HEK293 (cell line): Measurements from ENCODE around the gene ANKRD13A.

ENCODE experiments used
- CTCF ChIP-seq: fragments of 450-650 bp; formaldehyde crosslinking; IDR thresholded peaks from 2 replicates; pipeline ENCODE4 v1.5.1; 2016; ENCODE audit warnings: missing biosample characterization, missing genetic modification characterization
- KLF1 ChIP-seq: fragments of 450-650 bp; formaldehyde crosslinking; IDR thresholded peaks from 2 replicates; pipeline ENCODE4 v1.5.1; 2016; ENCODE audit warnings: missing biosample characterization, missing genetic modification characterization
- ZNF23 ChIP-seq: fragments of 450-650 bp; formaldehyde crosslinking; IDR thresholded peaks from 2 replicates; pipeline ENCODE4 v1.5.1; 2016; ENCODE audit warnings: missing biosample characterization, missing genetic modification characterization, borderline replicate concordance
- ZNF280D ChIP-seq: fragments of 450-650 bp; formaldehyde crosslinking; IDR thresholded peaks from 2 replicates; pipeline ENCODE4 v1.5.1; 2016; ENCODE audit warnings: missing biosample characterization, missing genetic modification characterization
- ZNF510 ChIP-seq: fragments of 450-650 bp; formaldehyde crosslinking; IDR thresholded peaks from 2 replicates; pipeline ENCODE4 v1.5.1; 2018; ENCODE audit warnings: mild to moderate bottlenecking, missing genetic modification characterization, missing biosample characterization; ENCODE audit not compliant: insufficient replicate concordance
- ZNF513 ChIP-seq: fragments of 450-650 bp; IDR thresholded peaks from 2 replicates; pipeline ENCODE4 v1.5.1; 2018; ENCODE audit warnings: missing biosample characterization, missing genetic modification characterization

GRCh38 chr12:109983432-109984142 lies 15.6 kb upstream of the ANKRD13A start:
- TF ChIP-seq ZNF513 (tag by site-specific recombination) = no peak
- TF ChIP-seq ZNF23 (tag by site-specific recombination) = no peak
- TF ChIP-seq KLF1 (tag by site-specific recombination) = no peak
- TF ChIP-seq CTCF (tag by site-specific recombination) = no peak
- no peak for TF ChIP-seq ZNF280D (tag by site-specific recombination)
- TF ChIP-seq ZNF510 (tag by site-specific recombination) = no peak
